Esophagus muscularis mucosa (tissue), 4 donors: ENCODE data around the gene OMA1.

Experiments used
- CTCF ChIP-seq, 3 experiments: fragments of 200-600 bp in 2 of 3; fragments of 450-650 bp in 1 of 3; sonication (generic) in 2 of 3; IDR thresholded peaks; one replicate each; pipeline ENCODE4 v1.5.1; 2017 to 2019; ENCODE audit warnings: antibody characterized with exemption in 3 of 3, mild to moderate bottlenecking in 2 of 3, moderate library complexity in 1 of 3
- EP300 ChIP-seq: sonication (generic); formaldehyde crosslinking; IDR thresholded peaks from one replicate; pipeline ENCODE4 v1.6.1; 2017; ENCODE audit warnings: antibody characterized with exemption
- POLR2A ChIP-seq: fragments of 450-650 bp; IDR thresholded peaks from one replicate; pipeline ENCODE4 v1.6.1; 2017; ENCODE audit warnings: antibody characterized with exemption, moderate library complexity, mild to moderate bottlenecking, low read depth
- POLR2AphosphoS5 ChIP-seq, 2 donors: sonication (generic); formaldehyde crosslinking; IDR thresholded peaks; one replicate each; pipeline ENCODE4 v1.6.1; 2017; ENCODE audit warnings: antibody characterized with exemption in 2 of 2

- TF ChIP-seq CTCF (IDR thresholded peaks at IDR 0.05) (no peak), POLR2AphosphoS5 (IDR thresholded peaks at IDR 0.05) (peak in 1 of 2 donors; percentile 48), POLR2A (no peak), EP300 (no peak)
These were observed 671 bp downstream of the OMA1 start for GRCh38 chr1:58545591-58546519.
